ENCODE results near the gene DLX6.

DNA sequence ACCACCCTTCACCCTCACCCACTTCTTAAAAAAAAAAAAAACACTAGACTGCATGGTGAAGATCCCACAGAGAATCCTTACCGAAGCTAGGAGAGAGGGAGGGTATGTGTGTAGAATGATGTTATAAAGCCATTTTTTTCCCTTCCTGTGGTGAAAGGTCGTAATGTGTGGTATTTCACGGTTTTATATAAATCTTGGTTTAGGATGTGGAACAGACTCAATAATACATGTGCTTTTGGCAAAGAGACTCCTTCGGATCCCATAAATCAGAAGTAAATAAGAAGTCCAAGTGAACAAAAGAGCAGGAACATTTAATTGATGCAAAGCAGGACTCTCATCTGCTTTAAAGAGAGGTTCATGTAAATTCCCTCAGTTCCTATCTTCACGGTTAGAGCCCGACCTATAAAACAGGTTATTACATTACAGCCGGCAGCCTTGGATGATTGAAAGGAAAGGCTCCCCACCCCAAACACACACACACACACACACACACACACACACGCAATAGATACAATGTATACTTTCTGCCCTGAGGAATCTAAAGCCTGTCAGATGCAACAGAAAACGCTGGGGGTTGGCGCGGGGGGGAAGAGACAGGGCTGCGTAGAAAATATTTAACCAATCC lies 10.5 kb downstream of the DLX6 start:
- TF ChIP-seq, protein P1, sequence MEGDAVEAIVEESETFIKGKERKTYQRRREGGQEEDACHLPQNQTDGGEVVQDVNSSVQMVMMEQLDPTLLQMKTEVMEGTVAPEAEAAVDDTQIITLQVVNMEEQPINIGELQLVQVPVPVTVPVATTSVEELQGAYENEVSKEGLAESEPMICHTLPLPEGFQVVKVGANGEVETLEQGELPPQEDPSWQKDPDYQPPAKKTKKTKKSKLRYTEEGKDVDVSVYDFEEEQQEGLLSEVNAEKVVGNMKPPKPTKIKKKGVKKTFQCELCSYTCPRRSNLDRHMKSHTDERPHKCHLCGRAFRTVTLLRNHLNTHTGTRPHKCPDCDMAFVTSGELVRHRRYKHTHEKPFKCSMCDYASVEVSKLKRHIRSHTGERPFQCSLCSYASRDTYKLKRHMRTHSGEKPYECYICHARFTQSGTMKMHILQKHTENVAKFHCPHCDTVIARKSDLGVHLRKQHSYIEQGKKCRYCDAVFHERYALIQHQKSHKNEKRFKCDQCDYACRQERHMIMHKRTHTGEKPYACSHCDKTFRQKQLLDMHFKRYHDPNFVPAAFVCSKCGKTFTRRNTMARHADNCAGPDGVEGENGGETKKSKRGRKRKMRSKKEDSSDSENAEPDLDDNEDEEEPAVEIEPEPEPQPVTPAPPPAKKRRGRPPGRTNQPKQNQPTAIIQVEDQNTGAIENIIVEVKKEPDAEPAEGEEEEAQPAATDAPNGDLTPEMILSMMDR (IDR thresholded peaks at IDR 0.05 in 4 of 5, conservative IDR thresholded peaks at IDR 0.05 in 1 of 5): no peak
- TF ChIP-seq POLR2A (IDR thresholded peaks at IDR 0.05): no peak
